Activated CD8-positive, alpha-beta T cell treated with anti-CD3 and anti-CD28 coated beads for 36 hours (primary cell): Measurements from ENCODE around the gene PRKAG2. TPM values are rescaled to one million over a fixed set of nuclear protein-coding genes. Genes with fewer than 3 reads are reported as not detected.

ENCODE experiments used
- ATAC-seq: fragments of 200-7000 bp; cut with Tn5 transposase; one replicate; pipeline ENCODE4 v1.10.0; 2021; ENCODE audit warnings: mild to moderate bottlenecking, moderate library complexity
- CTCF ChIA-PET: fragments of 350-600 bp; sonication (Branson Sonifier 250); formaldehyde crosslinking; loops from one replicate; lab custom pipeline; 2021; ENCODE audit warnings: antibody characterized with exemption; lab: Charles Lee
- POLR2A ChIA-PET: fragments of 350-600 bp; sonication (Branson Sonifier 250); formaldehyde crosslinking; loops from one replicate; lab custom pipeline; 2021; ENCODE audit warnings: antibody characterized with exemption; lab: Charles Lee
- DNase-seq: peaks from one replicate; pipeline ENCODE4 v3.0.0-alpha.2; 2020
- H3K27ac Mint-ChIP-seq: one replicate; pipeline ENCODE4 v1.8.0; 2021; ENCODE audit warnings: mild to moderate bottlenecking, mixed read lengths
- H3K27me3 Mint-ChIP-seq: one replicate; pipeline ENCODE4 v1.8.0; 2021; ENCODE audit warnings: mixed read lengths
- H3K36me3 Mint-ChIP-seq: one replicate; pipeline ENCODE4 v1.8.0; 2021; ENCODE audit warnings: low read depth, mixed read lengths
- H3K4me1 Mint-ChIP-seq: one replicate; pipeline ENCODE4 v1.8.0; 2021; ENCODE audit warnings: low read depth, mixed read lengths
- H3K4me3 Mint-ChIP-seq: one replicate; pipeline ENCODE4 v1.8.0; 2021; ENCODE audit warnings: mild to moderate bottlenecking, moderate library complexity, mixed read lengths
- H3K9me3 Mint-ChIP-seq: one replicate; pipeline ENCODE4 v1.8.0; 2021; ENCODE audit warnings: mixed read lengths
- intact Hi-C: fragments of 100-400 bp; cut with micrococcal nuclease; formaldehyde crosslinking; loops from one replicate; pipeline ENCODE4 v1.10.0; 2022
- total RNA-seq, 2 experiments: library from RNA; stranded (reverse); gene quantifications; one replicate each; pipeline ENCODE4 v1.2.3, GENCODE V29; 2021
- TF ChIP-seq, protein P1 (sequence below): fragments of 200-600 bp; IDR thresholded peaks from one replicate; pipeline ENCODE4 v1.8.0; 2022; ENCODE audit warnings: antibody characterized with exemption, mild to moderate bottlenecking

Gene PRKAG2
- total RNA-seq, 2 experiments from 2014 or later: 17.0 to 19.2 TPM

DNA sequence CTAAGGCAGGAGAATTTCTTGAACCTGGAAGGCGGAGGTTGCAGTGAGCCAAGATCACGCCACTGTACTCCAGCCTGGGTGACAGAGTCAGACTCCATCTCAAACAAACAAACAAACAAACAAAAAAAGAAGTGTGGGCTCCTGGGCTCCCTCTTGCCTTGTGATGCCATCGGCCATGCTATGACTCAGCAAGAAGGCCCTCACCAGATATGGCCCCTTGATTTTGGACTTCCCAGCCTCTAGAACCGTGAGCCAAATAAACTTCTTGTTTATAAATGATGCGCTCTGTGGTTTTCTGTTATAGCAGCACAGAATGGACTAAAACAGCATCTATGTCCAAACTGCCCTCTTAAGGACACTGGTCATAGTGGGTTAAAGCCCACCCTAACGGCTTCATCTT lies 327.3 kb downstream of the PRKAG2 start:
- Mint-ChIP-seq H3K27ac (no peak overlapping the region), H3K36me3 (no peaks in the 10 kb centered on the region), H3K27me3 (peaks cover 15% of the 10 kb centered on the region), H3K4me1 (peaks cover 4% of the 10 kb centered on the region), H3K9me3 (no peaks in the 10 kb centered on the region), H3K4me3 (no peak overlapping the region)
- ATAC-seq: no peak
- ChIA-PET CTCF (no interaction called here), POLR2A (no interaction called here)
- intact Hi-C loops: no loop called here
- DNase-seq: no peak
- TF ChIP-seq, protein P1, sequence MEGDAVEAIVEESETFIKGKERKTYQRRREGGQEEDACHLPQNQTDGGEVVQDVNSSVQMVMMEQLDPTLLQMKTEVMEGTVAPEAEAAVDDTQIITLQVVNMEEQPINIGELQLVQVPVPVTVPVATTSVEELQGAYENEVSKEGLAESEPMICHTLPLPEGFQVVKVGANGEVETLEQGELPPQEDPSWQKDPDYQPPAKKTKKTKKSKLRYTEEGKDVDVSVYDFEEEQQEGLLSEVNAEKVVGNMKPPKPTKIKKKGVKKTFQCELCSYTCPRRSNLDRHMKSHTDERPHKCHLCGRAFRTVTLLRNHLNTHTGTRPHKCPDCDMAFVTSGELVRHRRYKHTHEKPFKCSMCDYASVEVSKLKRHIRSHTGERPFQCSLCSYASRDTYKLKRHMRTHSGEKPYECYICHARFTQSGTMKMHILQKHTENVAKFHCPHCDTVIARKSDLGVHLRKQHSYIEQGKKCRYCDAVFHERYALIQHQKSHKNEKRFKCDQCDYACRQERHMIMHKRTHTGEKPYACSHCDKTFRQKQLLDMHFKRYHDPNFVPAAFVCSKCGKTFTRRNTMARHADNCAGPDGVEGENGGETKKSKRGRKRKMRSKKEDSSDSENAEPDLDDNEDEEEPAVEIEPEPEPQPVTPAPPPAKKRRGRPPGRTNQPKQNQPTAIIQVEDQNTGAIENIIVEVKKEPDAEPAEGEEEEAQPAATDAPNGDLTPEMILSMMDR: no peak

DNA sequence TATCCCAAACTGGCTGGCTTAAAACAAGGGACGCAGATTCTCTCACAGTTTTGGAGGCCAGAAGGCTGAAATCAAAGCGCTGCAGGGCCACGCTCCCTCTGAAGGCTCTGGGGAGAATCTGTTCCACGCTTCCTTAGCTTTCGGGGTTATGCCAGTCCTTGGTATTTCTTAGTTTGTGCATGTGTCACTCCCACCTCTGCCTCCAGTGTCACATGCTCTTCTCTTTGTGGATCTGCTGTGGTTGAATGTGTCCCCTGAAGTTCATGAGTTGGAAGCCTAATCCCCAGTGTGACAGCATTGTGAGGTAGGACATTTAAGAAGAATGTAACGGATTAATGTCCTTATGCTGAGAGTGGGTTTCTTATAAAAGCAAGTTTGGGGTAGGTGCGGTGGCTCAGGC lies 327.8 kb downstream of the PRKAG2 start:
- intact Hi-C loops: no loop called here
- ChIA-PET CTCF (no interaction called here), POLR2A (no interaction called here)
- Mint-ChIP-seq H3K9me3 (no peaks in the 10 kb centered on the region), H3K27ac (no peak overlapping the region), H3K36me3 (no peaks in the 10 kb centered on the region), H3K27me3 (peaks cover 16% of the 10 kb centered on the region), H3K4me3 (no peak overlapping the region), H3K4me1 (peaks cover 4% of the 10 kb centered on the region)
- TF ChIP-seq, protein P1: no peak
- no peak for DNase-seq
- ATAC-seq: no peak

DNA sequence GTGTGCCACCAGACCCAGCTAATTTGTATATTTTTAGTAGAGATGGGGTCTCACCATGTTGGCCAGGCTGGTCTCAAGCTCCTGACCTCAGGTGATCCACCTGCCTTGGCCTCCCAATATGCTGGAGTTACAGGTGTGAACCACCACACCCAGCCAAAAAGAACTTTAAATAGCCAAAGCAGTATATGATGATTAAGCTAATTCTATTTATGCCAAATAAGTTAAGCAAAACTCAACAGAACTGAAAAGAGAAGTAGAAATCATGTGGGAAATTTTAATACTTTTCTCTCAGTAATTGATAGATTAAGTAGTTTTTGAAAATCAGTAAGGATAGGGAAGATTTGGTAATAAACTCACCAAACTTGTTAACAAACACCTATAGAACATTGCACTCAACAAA lies 332.7 kb downstream of the PRKAG2 start:
- ChIA-PET CTCF (interaction anchor here (1.0 kb wide), 1 partner anchor 239 kb away, joined by 3 read pairs; no protein-coding TSS in a partner anchor), POLR2A (no interaction called here)
- Mint-ChIP-seq H3K27me3 (peaks cover 16% of the 10 kb centered on the region), H3K9me3 (no peaks in the 10 kb centered on the region), H3K4me1 (no peaks in the 10 kb centered on the region), H3K27ac (no peak overlapping the region), H3K36me3 (no peaks in the 10 kb centered on the region), H3K4me3 (no peak overlapping the region)
- DNase-seq (no peak), ATAC-seq (no peak)
- TF ChIP-seq, protein P1: no peak
- intact Hi-C loops: no loop called here

DNA sequence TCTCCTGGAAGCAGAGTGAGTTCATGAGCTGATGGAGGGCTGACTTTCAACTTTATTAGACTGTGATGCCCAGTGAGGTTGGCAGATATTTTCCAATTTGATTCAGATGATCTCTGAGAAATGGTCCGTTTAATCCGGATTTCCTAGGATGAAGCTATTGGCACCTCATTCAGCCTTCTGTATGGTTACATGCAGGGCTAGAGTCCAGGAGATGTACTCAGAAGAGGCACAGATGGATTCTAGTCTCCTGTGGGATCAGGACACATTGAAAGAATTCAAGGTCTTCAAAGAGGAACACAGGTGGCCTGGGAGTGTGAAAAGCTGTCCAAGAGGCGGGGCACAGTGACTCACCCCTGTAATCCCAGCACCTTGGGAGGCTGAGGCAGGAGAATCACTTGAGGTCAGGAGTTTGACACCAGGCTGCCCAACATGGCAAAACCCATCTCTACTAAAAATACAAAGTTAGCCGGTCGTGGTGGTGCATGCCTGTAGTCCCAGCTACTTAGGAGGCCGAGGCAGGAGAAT lies 334.2 kb downstream of the PRKAG2 start:
- intact Hi-C loops: no loop called here
- Mint-ChIP-seq H3K27me3 (peaks cover 13% of the 10 kb centered on the region), H3K4me1 (peaks cover 5% of the 10 kb centered on the region), H3K4me3 (no peak overlapping the region), H3K9me3 (no peaks in the 10 kb centered on the region), H3K27ac (no peak overlapping the region), H3K36me3 (no peaks in the 10 kb centered on the region)
- no peak for DNase-seq
- ATAC-seq: no peak
- POLR2A ChIA-PET: interaction anchor here (1.0 kb wide), 1 partner anchor 482 kb away, joined by 3 read pairs; no protein-coding TSS in a partner anchor
- CTCF ChIA-PET: interaction anchor here (1.4 kb wide), 1 partner anchor 14 kb away, joined by 3 read pairs; no protein-coding TSS in a partner anchor
- TF ChIP-seq, protein P1: no peak

GRCh38 chr7:151541709-151542499 lies 335.0 kb downstream of the PRKAG2 start:
- intact Hi-C loops: no loop called here
- H3K4me3 Mint-ChIP-seq: no peak overlapping the region
- peaks cover 5% of the 10 kb centered on the region for H3K4me1 Mint-ChIP-seq
- no peak for DNase-seq
- TF ChIP-seq, protein P1: no peak
- peaks cover 10% of the 10 kb centered on the region for H3K27me3 Mint-ChIP-seq
- no peak overlapping the region for H3K27ac Mint-ChIP-seq
- ATAC-seq: no peak
- H3K9me3 Mint-ChIP-seq: no peaks in the 10 kb centered on the region
- POLR2A ChIA-PET: no interaction called here
- CTCF ChIA-PET: interaction anchor here (1.4 to 1.6 kb wide), 2 partner anchors 11 to 15 kb away, joined by 3 read pairs; no protein-coding TSS in a partner anchor
- H3K36me3 Mint-ChIP-seq: no peaks in the 10 kb centered on the region
